Measurements from ENCODE around the gene FAM107B.

- TF ChIP-seq, protein P1, sequence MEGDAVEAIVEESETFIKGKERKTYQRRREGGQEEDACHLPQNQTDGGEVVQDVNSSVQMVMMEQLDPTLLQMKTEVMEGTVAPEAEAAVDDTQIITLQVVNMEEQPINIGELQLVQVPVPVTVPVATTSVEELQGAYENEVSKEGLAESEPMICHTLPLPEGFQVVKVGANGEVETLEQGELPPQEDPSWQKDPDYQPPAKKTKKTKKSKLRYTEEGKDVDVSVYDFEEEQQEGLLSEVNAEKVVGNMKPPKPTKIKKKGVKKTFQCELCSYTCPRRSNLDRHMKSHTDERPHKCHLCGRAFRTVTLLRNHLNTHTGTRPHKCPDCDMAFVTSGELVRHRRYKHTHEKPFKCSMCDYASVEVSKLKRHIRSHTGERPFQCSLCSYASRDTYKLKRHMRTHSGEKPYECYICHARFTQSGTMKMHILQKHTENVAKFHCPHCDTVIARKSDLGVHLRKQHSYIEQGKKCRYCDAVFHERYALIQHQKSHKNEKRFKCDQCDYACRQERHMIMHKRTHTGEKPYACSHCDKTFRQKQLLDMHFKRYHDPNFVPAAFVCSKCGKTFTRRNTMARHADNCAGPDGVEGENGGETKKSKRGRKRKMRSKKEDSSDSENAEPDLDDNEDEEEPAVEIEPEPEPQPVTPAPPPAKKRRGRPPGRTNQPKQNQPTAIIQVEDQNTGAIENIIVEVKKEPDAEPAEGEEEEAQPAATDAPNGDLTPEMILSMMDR (IDR thresholded peaks at IDR 0.05) = no peak
- TF ChIP-seq POLR2A (IDR thresholded peaks at IDR 0.05) = no peak
Measured at GRCh38 chr10:14612873-14613587, 161.7 kb downstream of the FAM107B start.

All from adrenal gland (tissue), 5 donors.